Suprapubic skin (tissue), 3 donors: Measurements from ENCODE around the gene EPB41L1.

Experiments used
- CTCF ChIP-seq, 2 donors: fragments of 200-600 bp in 1 of 2; fragments of 450-650 bp in 1 of 2; sonication (generic) in 1 of 2; IDR thresholded peaks; one replicate each; pipeline ENCODE4 v1.5.1; 2016 to 2019; ENCODE audit warnings: antibody characterized with exemption in 2 of 2, mild to moderate bottlenecking in 1 of 2, moderate library complexity in 1 of 2
- POLR2AphosphoS5 ChIP-seq, 3 donors: sonication (generic); formaldehyde crosslinking; IDR thresholded peaks; one replicate each; pipeline ENCODE4 v1.6.1; 2017; ENCODE audit warnings: antibody characterized with exemption in 3 of 3

GRCh38 chr20:36170542-36171215 lies 16.1 kb downstream of the EPB41L1 start:
- TF ChIP-seq CTCF (IDR thresholded peaks at IDR 0.05) (no peak), POLR2AphosphoS5 (IDR thresholded peaks at IDR 0.05) (no peak)
